Measurements from ENCODE around the gene RPL31. TPM values are rescaled to one million over a fixed set of nuclear protein-coding genes. Genes with fewer than 3 reads are reported as not detected.

Gene RPL31
- total RNA-seq, 6 experiments from 2014 or later = 947 to 1,348 (median 1,137) TPM

DNA sequence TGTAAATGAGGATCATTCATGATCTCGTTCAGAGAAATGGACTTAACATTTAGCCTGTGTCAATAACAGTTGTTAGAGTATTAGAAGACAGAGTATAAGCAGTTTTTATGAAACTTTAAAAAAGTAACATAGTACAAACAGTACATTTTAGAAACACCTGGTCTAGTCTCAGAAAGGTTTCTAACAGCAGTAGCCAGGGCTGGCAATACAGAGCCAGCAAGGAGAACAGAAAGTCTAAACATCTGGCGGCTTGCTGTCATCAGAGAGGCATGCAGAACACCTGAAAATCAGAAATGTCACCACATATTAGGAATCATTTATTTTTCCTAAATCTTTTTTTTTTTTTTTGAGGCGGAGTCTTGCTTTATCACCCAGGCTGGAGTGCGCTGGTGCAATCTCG lies 50.1 kb downstream of the RPL31 start:
- H3K9me3 Mint-ChIP-seq = no peaks in the 10 kb centered on the region
- H3K4me3 Mint-ChIP-seq = no peak overlapping the region
- H3K27ac Mint-ChIP-seq = no peak overlapping the region
- TF ChIP-seq, protein P1, sequence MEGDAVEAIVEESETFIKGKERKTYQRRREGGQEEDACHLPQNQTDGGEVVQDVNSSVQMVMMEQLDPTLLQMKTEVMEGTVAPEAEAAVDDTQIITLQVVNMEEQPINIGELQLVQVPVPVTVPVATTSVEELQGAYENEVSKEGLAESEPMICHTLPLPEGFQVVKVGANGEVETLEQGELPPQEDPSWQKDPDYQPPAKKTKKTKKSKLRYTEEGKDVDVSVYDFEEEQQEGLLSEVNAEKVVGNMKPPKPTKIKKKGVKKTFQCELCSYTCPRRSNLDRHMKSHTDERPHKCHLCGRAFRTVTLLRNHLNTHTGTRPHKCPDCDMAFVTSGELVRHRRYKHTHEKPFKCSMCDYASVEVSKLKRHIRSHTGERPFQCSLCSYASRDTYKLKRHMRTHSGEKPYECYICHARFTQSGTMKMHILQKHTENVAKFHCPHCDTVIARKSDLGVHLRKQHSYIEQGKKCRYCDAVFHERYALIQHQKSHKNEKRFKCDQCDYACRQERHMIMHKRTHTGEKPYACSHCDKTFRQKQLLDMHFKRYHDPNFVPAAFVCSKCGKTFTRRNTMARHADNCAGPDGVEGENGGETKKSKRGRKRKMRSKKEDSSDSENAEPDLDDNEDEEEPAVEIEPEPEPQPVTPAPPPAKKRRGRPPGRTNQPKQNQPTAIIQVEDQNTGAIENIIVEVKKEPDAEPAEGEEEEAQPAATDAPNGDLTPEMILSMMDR (IDR thresholded peaks at IDR 0.05) = no peak
- no peaks in the 10 kb centered on the region for H3K4me1 Mint-ChIP-seq (ENCODE audit: low read depth)
- no peaks in the 10 kb centered on the region; the same call in 1 of the 2 replicates for H3K27me3 Mint-ChIP-seq (ENCODE audit: insufficient read depth)
- H3K36me3 Mint-ChIP-seq (ENCODE audit: low read depth) = no peaks in the 10 kb centered on the region
- no peak for DNase-seq

DNA sequence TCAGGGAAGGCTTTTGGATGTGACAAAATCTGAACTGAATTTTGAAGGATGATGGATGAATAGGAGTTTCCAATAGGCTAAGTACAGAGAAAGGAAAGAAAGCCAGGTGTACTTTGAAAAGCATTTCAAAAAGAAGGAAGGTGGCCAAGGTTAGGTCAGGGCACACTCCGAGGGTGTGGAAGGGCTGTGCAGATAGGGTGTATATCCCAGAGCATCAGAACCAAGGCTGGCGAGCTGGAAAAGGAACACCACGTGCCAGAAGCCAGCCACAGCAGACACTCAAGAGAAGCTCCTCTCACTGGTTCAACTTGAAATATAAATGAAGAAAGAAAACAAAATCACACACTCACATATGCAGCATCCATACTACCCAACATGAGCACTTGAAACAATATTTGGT lies 51.0 kb downstream of the RPL31 start:
- no peak for DNase-seq
- Mint-ChIP-seq H3K4me3 (no peak overlapping the region), H3K9me3 (no peaks in the 10 kb centered on the region), H3K27ac (no peak overlapping the region), H3K4me1 (ENCODE audit: low read depth) (no peaks in the 10 kb centered on the region), H3K36me3 (ENCODE audit: low read depth) (no peaks in the 10 kb centered on the region), H3K27me3 (ENCODE audit: insufficient read depth) (peaks cover 3% of the 10 kb centered on the region)
- TF ChIP-seq, protein P1 (IDR thresholded peaks at IDR 0.05) = no peak

Other genes starting within 250 kb of the RPL31 start
- 10 to 100 TPM in 2 of 6 experiments, 1 to 10 TPM in 4; 8.8 to 14.7 (median 9.3) TPM for gene NPAS2, start 182.2 kb upstream of the RPL31 start, total RNA-seq (2021; fragmentation: NEBNext Ultra II Directional; extraction: Animal tissue kit (Norgen Biotek cat#: 25700))
- 1 to 10 TPM; 1.2 to 2.0 (median 1.5) TPM for gene TBC1D8, start 149.1 kb downstream of the RPL31 start, total RNA-seq (2021; fragmentation: NEBNext Ultra II Directional; extraction: Animal tissue kit (Norgen Biotek cat#: 25700))

Measured in HFFc6 (cell line).